RWPE2 (cell line): ENCODE measurements around the gene CDRT4.
"Not testable (repeated sequence)": the region's sequence is repeated elsewhere in the genome, so short reads cannot be mapped to it uniquely, and the experiment has no call there.

Experiments used
- ATAC-seq: fragments of 200-7000 bp; cut with Tn5 transposase; 3 replicates; pipeline ENCODE4 v1.9.1; 2021; ENCODE audit warnings: low read depth
- DNase-seq: peaks from one replicate; pipeline ENCODE4 v3.0.0-alpha.2; 2020; ENCODE audit warnings: low spot score
- H3K27ac ChIP-seq: fragments of 450-650 bp; 2 replicates; pipeline ENCODE4 v1.5.1; 2017; ENCODE audit warnings: mild to moderate bottlenecking; ENCODE audit not compliant: poor library complexity, severe bottlenecking
- H3K27me3 ChIP-seq: fragments of 250-450 bp; sonication (Bioruptor Pico); 2 replicates; pipeline ENCODE4 v1.5.1; 2021; ENCODE audit warnings: mild to moderate bottlenecking, moderate library complexity; ENCODE audit not compliant: insufficient read depth, poor library complexity, severe bottlenecking
- H3K36me3 ChIP-seq: fragments of 250-450 bp; sonication (Bioruptor Pico); 2 replicates; pipeline ENCODE4 v1.5.1; 2020; ENCODE audit warnings: low read depth, mild to moderate bottlenecking, moderate library complexity
- H3K4me1 ChIP-seq: fragments of 250-450 bp; sonication (Bioruptor Pico); 2 replicates; pipeline ENCODE4 v1.5.1; 2021; ENCODE audit warnings: mild to moderate bottlenecking, moderate library complexity; ENCODE audit not compliant: insufficient read depth, poor library complexity, severe bottlenecking
- H3K4me3 ChIP-seq: fragments of 250-450 bp; sonication (Bioruptor Pico); 2 replicates; pipeline ENCODE4 v1.5.1; 2021; ENCODE audit warnings: mild to moderate bottlenecking, moderate library complexity; ENCODE audit not compliant: severe bottlenecking
- H3K9me3 ChIP-seq: fragments of 250-450 bp; sonication (Bioruptor Pico); 2 replicates; pipeline ENCODE4 v1.5.1; 2021; ENCODE audit warnings: mild to moderate bottlenecking, moderate library complexity; ENCODE audit not compliant: severe bottlenecking
- TF ChIP-seq, protein P1 (sequence below): fragments of 450-650 bp; IDR thresholded peaks from one replicate; pipeline ENCODE4 v1.5.1; 2017; ENCODE audit warnings: mild to moderate bottlenecking, moderate library complexity; ENCODE audit not compliant: poor library complexity, severe bottlenecking

The CDRT4 gene

DNA sequence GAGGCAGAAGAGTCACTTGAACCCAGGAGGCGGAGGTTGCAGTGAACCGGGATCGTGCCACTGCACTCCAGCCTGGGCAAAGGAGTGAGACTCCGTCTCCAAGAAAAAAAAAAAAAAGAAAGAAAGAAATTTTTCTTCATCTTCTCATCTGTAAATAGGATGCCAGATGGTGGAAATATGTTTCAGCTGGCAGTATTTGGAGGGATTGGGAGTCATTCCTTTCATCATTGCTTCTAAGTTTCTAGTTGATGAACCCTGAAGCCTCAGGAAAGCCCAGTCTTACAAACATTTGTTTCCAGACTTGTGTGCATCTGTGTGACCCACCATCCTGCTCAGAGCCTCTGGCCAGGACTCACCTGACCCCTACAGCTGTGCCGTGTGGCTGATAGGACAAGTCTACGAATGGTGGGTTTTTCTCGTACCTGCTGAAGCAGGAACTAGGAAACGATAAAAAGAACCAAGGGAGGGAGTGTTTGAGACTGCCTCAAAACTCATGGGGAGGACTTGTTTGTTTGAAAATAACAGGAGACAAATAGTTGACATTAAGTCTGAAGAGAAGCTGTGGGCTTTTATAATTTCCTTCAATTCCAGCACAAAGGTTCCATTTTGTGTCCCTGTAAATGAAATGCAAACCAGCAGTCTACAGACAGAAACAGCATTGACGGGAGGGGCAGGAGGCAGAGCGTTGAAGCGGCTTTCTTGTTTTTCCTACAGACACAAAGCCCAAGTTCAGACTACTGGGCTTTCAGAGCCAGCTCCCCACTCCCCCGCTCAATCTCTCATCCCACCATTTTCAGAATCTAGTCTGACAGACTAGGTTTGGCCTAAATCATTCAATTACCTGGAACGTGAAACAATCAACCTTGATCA lies 24.9 kb downstream of the CDRT4 start:
- no peak for DNase-seq
- no peaks in the 10 kb centered on the region for H3K4me1 ChIP-seq
- no peaks in the 10 kb centered on the region for H3K36me3 ChIP-seq
- H3K27ac ChIP-seq = no peak overlapping the region
- H3K27me3 ChIP-seq = no peaks in the 10 kb centered on the region
- TF ChIP-seq, protein P1, sequence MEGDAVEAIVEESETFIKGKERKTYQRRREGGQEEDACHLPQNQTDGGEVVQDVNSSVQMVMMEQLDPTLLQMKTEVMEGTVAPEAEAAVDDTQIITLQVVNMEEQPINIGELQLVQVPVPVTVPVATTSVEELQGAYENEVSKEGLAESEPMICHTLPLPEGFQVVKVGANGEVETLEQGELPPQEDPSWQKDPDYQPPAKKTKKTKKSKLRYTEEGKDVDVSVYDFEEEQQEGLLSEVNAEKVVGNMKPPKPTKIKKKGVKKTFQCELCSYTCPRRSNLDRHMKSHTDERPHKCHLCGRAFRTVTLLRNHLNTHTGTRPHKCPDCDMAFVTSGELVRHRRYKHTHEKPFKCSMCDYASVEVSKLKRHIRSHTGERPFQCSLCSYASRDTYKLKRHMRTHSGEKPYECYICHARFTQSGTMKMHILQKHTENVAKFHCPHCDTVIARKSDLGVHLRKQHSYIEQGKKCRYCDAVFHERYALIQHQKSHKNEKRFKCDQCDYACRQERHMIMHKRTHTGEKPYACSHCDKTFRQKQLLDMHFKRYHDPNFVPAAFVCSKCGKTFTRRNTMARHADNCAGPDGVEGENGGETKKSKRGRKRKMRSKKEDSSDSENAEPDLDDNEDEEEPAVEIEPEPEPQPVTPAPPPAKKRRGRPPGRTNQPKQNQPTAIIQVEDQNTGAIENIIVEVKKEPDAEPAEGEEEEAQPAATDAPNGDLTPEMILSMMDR = no peak
- no peaks in the 10 kb centered on the region for H3K9me3 ChIP-seq
- no peak overlapping the region for H3K4me3 ChIP-seq
- ATAC-seq = no peak

DNA sequence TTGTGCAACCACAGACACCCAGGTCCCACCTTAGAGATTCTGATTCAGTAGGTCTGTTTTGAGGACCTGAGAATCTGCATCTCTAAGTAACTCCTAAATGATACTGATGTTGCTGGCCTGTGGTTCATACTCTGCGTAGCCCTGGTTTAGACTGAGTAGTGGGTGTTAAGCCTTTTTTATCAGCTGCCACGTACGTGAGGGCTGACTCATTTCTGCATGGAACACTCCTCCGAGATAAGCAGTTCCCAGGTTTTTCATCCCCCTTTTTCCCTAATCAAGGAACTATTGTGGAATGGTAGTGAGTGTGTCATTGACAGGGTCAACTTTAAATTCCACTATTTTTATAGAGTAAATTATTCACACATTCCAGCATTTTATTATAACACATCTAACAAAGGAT lies 26.1 kb downstream of the CDRT4 start:
- no peak for DNase-seq
- Histone ChIP-seq H3K27ac (no peak overlapping the region), H3K9me3 (no peaks in the 10 kb centered on the region), H3K27me3 (no peaks in the 10 kb centered on the region), H3K36me3 (no peaks in the 10 kb centered on the region), H3K4me1 (no peaks in the 10 kb centered on the region), H3K4me3 (no peak overlapping the region)
- no peak for ATAC-seq
- TF ChIP-seq, protein P1 = no peak

DNA sequence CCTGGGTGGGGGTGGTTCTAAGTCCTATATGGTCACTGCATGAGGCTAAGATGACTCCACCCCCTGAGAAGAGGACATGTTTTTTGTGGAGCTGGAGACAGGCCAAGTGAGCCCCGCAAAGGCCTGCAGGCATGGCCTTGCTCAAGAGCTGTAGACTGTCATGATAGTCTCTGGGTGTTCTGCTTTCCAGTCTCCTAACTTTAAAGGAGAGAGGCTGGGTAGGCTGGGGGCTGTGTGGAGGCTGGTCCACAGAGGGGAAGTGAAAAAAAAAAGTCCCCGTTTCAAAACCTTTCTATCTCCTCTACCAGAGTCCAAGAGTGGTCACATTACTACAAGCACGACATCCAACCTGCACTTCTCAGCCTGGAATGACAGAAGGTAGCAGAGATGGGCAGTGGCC lies 27.1 kb downstream of the CDRT4 start:
- TF ChIP-seq, protein P1 = no peak
- H3K4me3 ChIP-seq = no peak overlapping the region
- H3K4me1 ChIP-seq = no peaks in the 10 kb centered on the region
- no peaks in the 10 kb centered on the region for H3K9me3 ChIP-seq
- no peak overlapping the region for H3K27ac ChIP-seq
- no peaks in the 10 kb centered on the region for H3K36me3 ChIP-seq
- no peaks in the 10 kb centered on the region for H3K27me3 ChIP-seq
- DNase-seq (no peak), ATAC-seq (no peak)

DNA sequence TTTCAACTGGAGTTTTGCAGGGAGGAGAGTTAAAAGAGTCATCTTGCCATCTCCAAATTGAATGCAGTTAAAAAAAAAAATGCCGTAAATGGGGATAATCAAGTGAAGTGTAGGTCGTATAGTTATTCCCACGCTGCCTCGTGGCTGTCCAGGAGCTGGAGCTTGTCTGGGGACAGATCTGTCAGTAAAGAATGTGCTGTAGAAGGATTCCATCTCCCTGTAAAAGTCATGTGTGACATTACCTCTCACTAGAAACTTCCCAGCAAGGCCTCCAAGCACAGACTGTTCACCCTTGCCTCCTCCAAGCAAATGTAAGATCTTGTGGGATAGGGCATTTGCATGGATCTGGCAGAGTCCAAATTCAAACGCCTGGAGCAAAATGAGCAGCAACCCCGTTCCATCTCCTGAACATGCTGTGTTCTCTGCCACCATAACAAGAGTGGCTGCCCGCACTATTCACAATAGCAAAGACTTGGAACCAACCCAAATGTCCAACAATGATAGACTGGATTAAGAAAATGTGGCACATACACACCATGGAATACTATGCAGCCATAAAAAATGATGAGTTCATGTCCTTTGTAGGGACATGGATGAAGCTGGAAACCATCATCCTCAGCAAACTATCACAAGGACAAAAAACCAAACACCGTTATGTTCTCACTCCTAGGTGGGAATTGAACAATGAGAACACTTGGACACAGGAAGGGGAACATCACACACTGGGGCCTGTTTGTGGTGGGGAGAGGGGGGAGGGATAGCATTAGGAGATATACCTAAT lies 28.0 kb downstream of the CDRT4 start:
- H3K4me1 ChIP-seq, H3K9me3 ChIP-seq, H3K27me3 ChIP-seq, H3K4me3 ChIP-seq, H3K36me3 ChIP-seq, DNase-seq, H3K27ac ChIP-seq, ATAC-seq: not testable (repeated sequence)

DNA sequence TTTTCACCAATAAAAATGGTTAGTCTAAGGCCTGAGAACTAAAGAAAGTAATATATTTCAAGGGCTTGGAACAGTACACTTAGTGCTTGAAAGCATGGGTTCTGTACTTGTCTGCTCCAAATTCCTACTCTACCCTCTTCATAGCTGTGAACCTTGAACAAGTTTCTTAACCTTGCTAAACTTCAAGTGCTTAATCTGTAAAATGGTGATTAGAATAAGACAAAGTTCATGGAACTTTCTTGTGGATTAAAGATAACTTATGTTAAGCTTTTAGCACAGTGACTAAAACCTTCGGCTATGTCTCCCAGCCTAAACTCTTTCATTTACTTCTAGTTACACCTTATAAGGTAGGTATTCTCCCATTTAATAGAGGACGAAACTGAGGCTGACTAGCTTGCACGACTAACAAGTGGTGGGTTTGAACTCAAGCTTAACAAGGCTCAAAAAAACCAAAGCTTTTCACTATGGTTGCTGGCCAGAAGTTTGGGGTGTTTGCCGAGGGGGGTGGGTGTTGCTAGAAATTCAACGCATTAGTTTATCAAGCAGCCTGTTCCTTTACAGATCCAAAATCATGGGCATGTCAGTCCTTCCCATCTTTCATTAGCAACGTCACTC lies 28.8 kb downstream of the CDRT4 start:
- no peaks in the 10 kb centered on the region for H3K4me1 ChIP-seq
- TF ChIP-seq, protein P1 = no peak
- no peak overlapping the region for H3K4me3 ChIP-seq
- no peaks in the 10 kb centered on the region for H3K27me3 ChIP-seq
- no peaks in the 10 kb centered on the region for H3K36me3 ChIP-seq
- no peak overlapping the region for H3K27ac ChIP-seq
- H3K9me3 ChIP-seq = no peaks in the 10 kb centered on the region
- DNase-seq = no peak
- ATAC-seq = no peak
